Stomach (tissue), 4 donors: ENCODE data around the gene TAPBP.

Experiments used
- CTCF ChIP-seq, 7 experiments: fragments of 450-650 bp in 4 of 7; fragments of 200-600 bp in 3 of 7; sonication (generic) in 3 of 7; IDR thresholded peaks; one replicate each; pipeline ENCODE4 v1.5.1; 2016 to 2019; ENCODE audit warnings: antibody characterized with exemption in 7 of 7, control low read depth in 2 of 7, mild to moderate bottlenecking in 1 of 7
- POLR2A ChIP-seq, 4 donors: fragments of 450-650 bp; IDR thresholded peaks; one replicate each; pipeline ENCODE4 v1.6.1; 2016; ENCODE audit warnings: antibody characterized with exemption in 4 of 4, control low read depth in 2 of 4, mild to moderate bottlenecking in 1 of 4, moderate library complexity in 1 of 4

GRCh38 chr6:33318426-33319073, 4.7 kb upstream of the TAPBP start:
- no peak for TF ChIP-seq CTCF (IDR thresholded peaks at IDR 0.05)
- TF ChIP-seq POLR2A (IDR thresholded peaks at IDR 0.05): no peak
